Loucy (cell line): Measurements from ENCODE around the gene HPSE2.

Experiments
- CTCF ChIP-seq: fragments of 200-600 bp; sonication (generic); conservative IDR thresholded peaks from 2 replicates; pipeline ENCODE4 v1.5.1; 2014; ENCODE audit warnings: mild to moderate bottlenecking, antibody characterized with exemption, low read length
- EZH2phosphoT487 ChIP-seq: fragments of 200-600 bp; IDR thresholded peaks from 2 replicates; pipeline ENCODE4 v1.6.1; 2018; ENCODE audit warnings: antibody characterized with exemption, mild to moderate bottlenecking, moderate library complexity, borderline replicate concordance

DNA sequence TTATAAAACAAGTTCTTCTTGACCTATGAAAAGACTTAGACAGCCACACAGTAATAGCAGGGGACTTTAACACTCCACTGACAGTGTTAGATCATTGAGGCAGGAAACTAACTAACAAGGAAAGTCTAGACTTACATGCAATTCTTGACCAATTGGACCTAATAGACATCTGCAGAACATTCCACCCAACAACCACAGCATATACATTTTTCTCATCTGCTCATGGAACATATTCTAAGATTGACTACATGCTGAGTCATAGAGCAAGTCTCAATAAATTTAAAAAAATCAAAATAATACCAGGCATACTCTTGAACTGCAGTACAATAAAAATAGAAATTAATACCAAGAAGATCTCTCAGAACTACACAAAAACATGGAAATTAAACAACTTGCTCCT, 569.4 kb downstream of the HPSE2 start:
- TF ChIP-seq CTCF: no peak
- no peak for TF ChIP-seq EZH2phosphoT487
